ENCODE results near the gene ABCD4.

DNA sequence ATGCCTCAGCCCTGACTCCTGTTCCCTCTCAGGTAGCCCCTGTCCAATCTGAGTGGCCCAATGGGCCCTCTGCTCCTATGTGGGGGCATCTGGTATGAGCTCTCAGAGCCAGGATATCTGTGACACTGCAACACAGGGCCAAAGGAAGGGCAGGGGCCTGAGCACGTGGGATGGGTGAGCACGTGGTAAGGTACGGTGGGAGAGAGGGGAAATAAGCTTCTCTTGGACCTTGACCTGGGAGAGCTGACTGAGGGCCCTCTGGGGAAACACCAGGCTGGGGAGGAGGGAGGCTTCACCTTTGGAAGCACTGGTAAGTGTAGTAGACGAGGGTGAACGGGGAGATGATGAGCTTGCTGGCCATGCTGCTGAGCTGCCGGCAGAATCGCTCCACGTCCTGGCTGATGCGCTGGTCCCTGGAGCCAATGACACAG, 6.7 kb downstream of the ABCD4 start:
- TF ChIP-seq, protein P1, sequence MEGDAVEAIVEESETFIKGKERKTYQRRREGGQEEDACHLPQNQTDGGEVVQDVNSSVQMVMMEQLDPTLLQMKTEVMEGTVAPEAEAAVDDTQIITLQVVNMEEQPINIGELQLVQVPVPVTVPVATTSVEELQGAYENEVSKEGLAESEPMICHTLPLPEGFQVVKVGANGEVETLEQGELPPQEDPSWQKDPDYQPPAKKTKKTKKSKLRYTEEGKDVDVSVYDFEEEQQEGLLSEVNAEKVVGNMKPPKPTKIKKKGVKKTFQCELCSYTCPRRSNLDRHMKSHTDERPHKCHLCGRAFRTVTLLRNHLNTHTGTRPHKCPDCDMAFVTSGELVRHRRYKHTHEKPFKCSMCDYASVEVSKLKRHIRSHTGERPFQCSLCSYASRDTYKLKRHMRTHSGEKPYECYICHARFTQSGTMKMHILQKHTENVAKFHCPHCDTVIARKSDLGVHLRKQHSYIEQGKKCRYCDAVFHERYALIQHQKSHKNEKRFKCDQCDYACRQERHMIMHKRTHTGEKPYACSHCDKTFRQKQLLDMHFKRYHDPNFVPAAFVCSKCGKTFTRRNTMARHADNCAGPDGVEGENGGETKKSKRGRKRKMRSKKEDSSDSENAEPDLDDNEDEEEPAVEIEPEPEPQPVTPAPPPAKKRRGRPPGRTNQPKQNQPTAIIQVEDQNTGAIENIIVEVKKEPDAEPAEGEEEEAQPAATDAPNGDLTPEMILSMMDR (IDR thresholded peaks at IDR 0.05): no peak
- TF ChIP-seq POLR2A (IDR thresholded peaks at IDR 0.05): no peak
